GOT3 (cell line): Measurements from ENCODE around the gene RAD51B.

ENCODE experiments used
- DNase-seq: peaks from one replicate; lab custom pipeline; 2025; ENCODE audit warnings: mixed read lengths; lab: John Stamatoyannopoulos, UW

RAD51B gene

GRCh38 chr14:68386950-68387779 is 567.6 kb downstream of the RAD51B start:
- DNase-seq: no peak

DNA sequence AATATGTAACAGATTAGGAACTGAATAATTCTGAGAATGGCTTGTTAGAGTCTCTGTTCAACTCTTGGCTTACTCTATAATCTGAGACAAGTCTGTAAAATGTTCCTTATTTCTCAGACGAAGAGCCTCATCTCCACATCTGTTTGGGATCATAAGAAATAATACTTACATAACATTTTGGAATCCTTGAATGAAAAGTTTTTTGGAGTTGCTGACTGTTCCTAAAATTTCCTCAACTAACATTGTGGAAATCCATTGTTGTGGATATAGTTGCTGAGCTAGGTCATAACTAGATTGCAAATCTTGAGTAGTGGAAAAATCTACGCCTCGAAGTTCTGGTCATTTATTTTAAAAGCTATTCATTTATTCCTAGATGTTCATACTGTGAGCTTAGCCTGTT is 570.4 kb downstream of the RAD51B start:
- DNase-seq: no peak

GRCh38 chr14:68390741-68391140 is 571.2 kb downstream of the RAD51B start:
- no peak for DNase-seq

- DNase-seq: no peak
Measured at GRCh38 chr14:68391311-68392014, 571.9 kb downstream of the RAD51B start.

GRCh38 chr14:68392393-68393141 is 573.0 kb downstream of the RAD51B start:
- no peak for DNase-seq

DNA sequence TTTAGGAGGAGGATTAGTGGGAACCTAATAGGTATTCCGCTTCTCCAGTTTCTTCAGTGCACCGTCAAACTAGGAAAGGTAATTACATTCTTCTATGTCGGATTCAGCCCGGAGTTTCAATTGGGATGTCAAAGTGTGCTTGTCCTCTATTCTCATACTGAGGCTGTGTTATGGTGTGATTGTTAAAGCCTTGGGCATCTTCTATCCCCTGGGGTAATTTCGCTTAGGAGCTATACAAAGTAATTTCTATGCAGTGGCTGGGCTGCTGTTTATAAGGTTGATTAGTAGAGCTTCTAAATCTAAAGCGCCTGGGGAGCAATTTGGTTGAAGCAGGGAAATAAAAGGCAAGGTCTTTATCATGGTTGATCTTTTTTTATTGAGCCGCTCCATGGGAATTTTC is 573.7 kb downstream of the RAD51B start:
- no peak for DNase-seq

- no peak for DNase-seq
Measured at GRCh38 chr14:68394118-68394763, 574.7 kb downstream of the RAD51B start.

- DNase-seq: no peak
Measured at GRCh38 chr14:68394764-68395143, 575.2 kb downstream of the RAD51B start.

GRCh38 chr14:68395604-68396003 is 576.0 kb downstream of the RAD51B start:
- DNase-seq: no peak

DNA sequence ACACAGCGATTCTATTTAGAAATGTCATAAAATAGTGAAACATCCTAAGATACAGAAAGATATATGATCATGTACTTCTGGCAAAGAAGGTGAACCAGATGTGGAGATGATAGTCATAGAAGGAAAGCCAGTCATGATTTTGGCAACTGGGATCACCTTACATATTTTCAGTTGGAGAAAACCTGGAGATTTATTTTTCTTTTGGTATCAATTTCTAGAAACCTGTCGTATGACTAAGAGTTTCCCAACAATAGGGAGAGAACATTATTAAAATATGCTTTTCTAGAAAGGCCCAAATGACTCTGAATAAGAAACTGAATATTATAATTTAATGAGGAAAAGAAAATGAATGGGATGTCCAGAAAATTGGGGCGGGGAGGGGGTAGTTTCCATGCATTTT is 576.9 kb downstream of the RAD51B start:
- no peak for DNase-seq

- DNase-seq: no peak
Measured at GRCh38 chr14:68397371-68397811, 577.8 kb downstream of the RAD51B start.

- DNase-seq: no peak
Measured at GRCh38 chr14:68397822-68398221, 578.2 kb downstream of the RAD51B start.

DNA sequence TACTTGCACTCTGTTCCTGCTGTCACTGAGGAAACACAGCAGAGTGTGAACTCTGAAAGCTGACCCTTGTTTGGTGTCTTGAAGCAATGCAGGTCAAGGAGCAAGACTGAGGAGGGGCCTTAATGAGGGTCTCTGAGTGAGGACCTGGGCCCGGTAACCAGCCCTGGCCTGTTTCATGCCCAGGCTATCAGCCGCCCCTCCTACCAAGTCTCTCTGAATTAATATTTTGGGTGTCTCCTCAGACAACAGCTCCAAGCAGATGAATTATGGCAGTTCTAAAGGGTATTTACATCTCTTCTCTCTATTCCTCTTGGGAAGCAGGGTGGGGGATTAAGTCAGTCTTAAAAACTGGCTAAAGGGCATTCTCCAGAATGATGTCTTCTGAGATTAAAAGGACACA is 578.8 kb downstream of the RAD51B start:
- no peak for DNase-seq

- no peak for DNase-seq
Measured at GRCh38 chr14:68399971-68400370, 580.4 kb downstream of the RAD51B start.

DNA sequence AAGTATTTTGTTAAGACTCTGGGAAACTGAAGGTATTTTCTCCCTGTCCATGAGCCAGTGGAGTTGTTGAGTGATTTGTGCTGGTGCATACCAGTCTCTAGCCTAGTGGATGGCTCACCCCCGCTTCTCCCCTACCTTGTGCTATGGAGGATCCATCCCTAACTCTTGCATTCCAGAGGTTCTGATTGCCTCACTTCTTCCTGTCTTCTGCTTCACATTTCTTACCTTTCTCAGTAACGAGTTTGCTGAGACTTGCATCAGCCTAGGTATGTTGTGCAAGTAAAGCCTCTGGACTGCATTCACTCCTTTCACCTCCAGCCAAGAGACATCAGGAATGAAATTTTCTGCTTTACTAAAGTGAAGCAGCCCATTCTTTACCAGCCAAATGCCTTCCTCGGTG is 581.7 kb downstream of the RAD51B start:
- DNase-seq: no peak

DNA sequence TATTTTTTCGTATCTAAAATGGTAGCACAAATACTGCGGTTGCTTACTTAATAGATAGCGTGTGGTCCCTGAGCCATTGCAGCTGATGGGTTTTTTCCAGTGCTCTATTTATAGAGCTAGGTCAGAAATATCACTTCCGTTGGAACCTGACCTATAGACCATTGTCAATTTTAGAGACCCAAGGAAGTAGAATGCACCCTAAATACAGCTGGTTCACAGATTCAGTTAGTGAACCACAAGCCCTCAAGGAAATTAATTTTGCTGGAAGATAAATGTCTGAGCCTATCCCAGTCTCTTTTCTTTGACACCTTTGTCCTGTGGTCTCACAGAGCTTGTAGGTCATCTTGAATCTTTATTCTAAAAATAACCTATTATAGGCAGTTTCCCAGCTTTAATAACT is 582.3 kb downstream of the RAD51B start:
- DNase-seq: no peak

DNA sequence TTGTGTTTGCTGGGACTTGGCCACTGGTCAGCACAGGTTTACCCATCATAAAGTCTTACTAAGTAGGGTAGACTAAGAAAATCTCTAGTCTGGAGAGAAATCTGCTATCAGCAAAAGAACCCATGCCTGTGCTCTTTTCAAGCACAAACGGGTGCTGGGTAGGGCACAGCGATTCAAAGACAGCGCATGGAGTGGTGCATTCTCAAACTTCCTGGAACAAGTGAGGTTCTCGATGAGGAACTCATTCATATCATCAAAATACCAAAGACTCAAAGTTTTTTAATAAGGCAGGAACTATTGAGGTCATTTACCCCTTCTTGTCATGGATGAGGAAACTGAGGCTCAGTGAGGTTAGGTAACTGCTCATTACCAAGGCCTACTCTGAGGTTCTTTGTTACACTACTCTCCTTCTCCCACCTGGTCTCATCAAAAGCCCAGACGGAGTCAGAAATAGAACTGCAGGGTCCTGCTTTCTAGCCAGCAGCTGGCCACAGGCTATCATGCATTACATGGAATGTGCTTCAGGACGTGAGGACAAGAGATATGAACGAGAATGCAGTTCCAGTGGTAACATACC is 583.0 kb downstream of the RAD51B start:
- DNase-seq: no peak

GRCh38 chr14:68403191-68404145 is 583.9 kb downstream of the RAD51B start:
- no peak for DNase-seq

DNA sequence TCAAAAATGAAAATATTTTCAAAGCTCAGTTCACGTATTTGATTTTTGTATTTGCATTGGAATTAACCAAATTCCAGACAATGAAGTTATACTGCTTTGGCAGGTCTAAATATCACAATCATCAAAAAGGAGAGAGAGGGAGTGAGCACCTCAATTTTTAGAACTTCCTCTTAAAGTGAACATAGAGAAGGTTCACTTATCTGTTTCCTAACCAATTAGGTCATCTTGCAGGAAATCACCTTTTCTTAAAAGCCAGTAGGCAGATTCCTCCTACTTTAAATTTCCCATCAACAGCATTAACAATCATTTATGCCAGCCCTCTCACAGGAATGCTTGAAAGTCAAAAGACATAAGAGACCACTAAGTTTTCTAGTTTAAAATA is 584.6 kb downstream of the RAD51B start:
- no peak for DNase-seq

- DNase-seq: no peak
Measured at GRCh38 chr14:68404652-68405183, 585.1 kb downstream of the RAD51B start.
